Metanephros (tissue), 2 donors: ENCODE results near the gene PRPF40B. TPM values are rescaled to one million over a fixed set of nuclear protein-coding genes. Genes with fewer than 3 reads are reported as not detected.

Source experiments
- small RNA-seq: library from RNA; depleted of rRNA; stranded (forward); fragments of <200 nt; gene quantifications from one replicate; pipeline ENCODE3, GENCODE V24; 2014; ENCODE audit warnings: low replicate concordance
- total RNA-seq: library from RNA; depleted of rRNA; stranded (reverse); fragments of >200 nt; gene quantifications from one replicate; pipeline ENCODE4 v1.2.3, GENCODE V29; 2014

PRPF40B gene
- 22.2 TPM for total RNA-seq

DNA sequence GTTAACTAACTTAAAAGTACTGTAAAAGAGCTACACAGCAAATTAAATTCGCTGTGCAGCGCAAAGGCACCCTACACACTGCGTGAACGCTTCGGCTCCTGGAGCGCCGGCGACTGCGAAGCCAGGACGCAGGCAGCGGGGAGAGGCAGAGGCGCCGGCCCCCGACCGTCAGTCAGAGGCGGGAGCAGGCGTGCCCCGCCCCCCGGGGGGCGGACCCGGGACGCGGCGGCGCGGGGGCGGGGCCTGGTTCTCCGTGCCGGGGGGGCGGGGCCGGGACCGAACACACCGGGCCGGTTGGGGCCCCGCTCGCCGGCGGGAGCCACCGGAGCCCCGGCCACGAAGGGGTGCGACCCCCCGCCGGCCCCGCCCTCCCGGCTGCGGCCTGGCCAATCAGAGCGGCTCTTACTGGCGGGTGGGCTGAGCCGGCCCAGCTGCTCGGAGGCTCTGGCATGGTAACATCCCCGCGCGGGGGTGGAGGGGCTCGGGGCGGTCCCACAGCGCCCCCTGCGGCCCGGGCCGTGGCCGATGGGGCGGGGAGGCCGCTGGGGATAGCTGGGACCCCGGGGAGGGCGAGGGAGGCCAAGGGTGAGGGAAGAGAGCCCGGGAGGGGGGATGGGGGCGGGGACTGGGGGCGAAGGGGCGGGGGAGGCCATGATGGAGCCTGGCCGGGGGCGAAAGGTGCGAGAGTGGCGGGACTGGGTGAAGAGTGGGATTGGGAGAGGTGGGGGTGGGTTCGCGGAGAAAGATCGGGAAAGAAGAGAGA is at the start of gene PRPF40B:
Gene PRPF40B, plus strand, starts transcription at position 420 of the 763 bp plus-strand sequence. Its CDS starts 30 bp downstream, at position 450.

GRCh38 chr12:49605539-49605938 is 17.8 kb upstream of the PRPF40B start, which contains the start of gene FAM186B:
Gene FAM186B (minus strand): TSS chr12:49605639. CDS start chr12:49605477, 162 bp downstream.

Small RNAs within 50 kb of the gene (small RNA-seq; reads per million reads assigned to genes)
- gene HIGD1AP9, result not detected
- not detected for gene POLR2KP1
- gene RNU6-834P, result not detected

Other genes starting within 250 kb of the PRPF40B start
- gene KCNH3, start 84.5 kb upstream of the PRPF40B start, total RNA-seq, result 7.9 TPM
- 54.4 TPM for gene MCRS1, start 55.4 kb upstream of the PRPF40B start, total RNA-seq
- 0.47 TPM for gene FAM186B, start 17.9 kb upstream of the PRPF40B start, total RNA-seq
- 53.1 TPM for gene FMNL3, start 83.8 kb downstream of the PRPF40B start, total RNA-seq
- gene TMBIM6, start 118.0 kb downstream of the PRPF40B start, total RNA-seq, result 437 TPM
- 21.3 TPM for gene NCKAP5L, start 204.9 kb downstream of the PRPF40B start, total RNA-seq
- gene BCDIN3D, start 219.5 kb downstream of the PRPF40B start, total RNA-seq, result 5.1 TPM